OCI-LY1 (cell line): ENCODE results near the gene FOXO3.

Experiments
- H2AFZ ChIP-seq: fragments of 200-600 bp; sonication (generic), shearing (Covaris generic); 2 replicates; pipeline ENCODE4 v1.6.0; 2014; ENCODE audit warnings: antibody characterized with exemption, mild to moderate bottlenecking, low read length
- H3F3A ChIP-seq: fragments of 200-600 bp; sonication (generic), shearing (Covaris generic); 2 replicates; pipeline ENCODE4 v1.6.0; 2014; ENCODE audit warnings: mild to moderate bottlenecking, antibody characterized with exemption, low read length, moderate library complexity; ENCODE audit not compliant: insufficient read depth
- H3K27ac ChIP-seq: fragments of 200-600 bp; sonication (generic); 2 replicates; pipeline ENCODE4 v1.5.1; 2014; ENCODE audit warnings: low read length, mixed run types, mild to moderate bottlenecking, low read depth; ENCODE audit not compliant: poor library complexity, severe bottlenecking
- H3K27me3 ChIP-seq: fragments of 200-600 bp; sonication (generic); 2 replicates; pipeline ENCODE4 v1.6.0; 2014; ENCODE audit warnings: antibody characterized with exemption, mild to moderate bottlenecking, low read length, moderate library complexity; ENCODE audit not compliant: insufficient read depth
- H3K36me3 ChIP-seq: fragments of 200-600 bp; sonication (generic); 2 replicates; pipeline ENCODE4 v1.6.1; 2014; ENCODE audit warnings: mild to moderate bottlenecking, antibody characterized with exemption, low read length, moderate library complexity, mixed read lengths; ENCODE audit not compliant: insufficient read depth
- H3K4me1 ChIP-seq: fragments of 200-600 bp; sonication (generic); 2 replicates; pipeline ENCODE4 v1.5.1; 2014; ENCODE audit warnings: mild to moderate bottlenecking, low read length, moderate library complexity; ENCODE audit not compliant: insufficient read depth, severe bottlenecking
- H3K4me2 ChIP-seq: fragments of 200-600 bp; sonication (generic), shearing (Covaris generic); 2 replicates; pipeline ENCODE4 v1.6.1; 2014; ENCODE audit warnings: low read length
- H3K4me3 ChIP-seq: fragments of 200-600 bp; sonication (generic); 2 replicates; pipeline ENCODE4 v1.5.1; 2014; ENCODE audit warnings: low read length, low read depth, mild to moderate bottlenecking, mixed read lengths; ENCODE audit not compliant: poor library complexity, severe bottlenecking
- H3K79me2 ChIP-seq: fragments of 200-600 bp; shearing (Covaris generic); 2 replicates; pipeline ENCODE4 v1.6.1; 2016; ENCODE audit warnings: mixed run types, low read length, mixed read lengths; ENCODE audit not compliant: insufficient read depth
- H3K9ac ChIP-seq: fragments of 200-600 bp; sonication (generic), shearing (Covaris generic); 2 replicates; pipeline ENCODE4 v1.6.1; 2014; ENCODE audit warnings: mild to moderate bottlenecking, low read length, mixed read lengths
- H3K9me2 ChIP-seq: fragments of 200-600 bp; sonication (generic), shearing (Covaris generic); 2 replicates; pipeline ENCODE4 v1.6.1; 2014; ENCODE audit warnings: low read depth, mild to moderate bottlenecking, low read length, mixed read lengths
- H3K9me3 ChIP-seq: fragments of 200-600 bp; shearing (Covaris generic); 2 replicates; pipeline ENCODE4 v1.6.1; 2014; ENCODE audit warnings: low read length, mixed read lengths
- H4K20me1 ChIP-seq: fragments of 200-600 bp; sonication (generic), shearing (Covaris generic); 2 replicates; pipeline ENCODE4 v1.6.0; 2016; ENCODE audit warnings: mild to moderate bottlenecking, low read length; ENCODE audit not compliant: insufficient read depth
- EZH2 ChIP-seq: fragments of 200-600 bp; sonication (generic), shearing (Covaris generic); IDR thresholded peaks from 2 replicates; pipeline ENCODE4 v1.8.0; 2017; ENCODE audit warnings: borderline replicate concordance, mixed run types, mild to moderate bottlenecking, antibody characterized with exemption, low read length, moderate library complexity, mixed read lengths
- TF ChIP-seq, protein P1 (sequence below): fragments of 200-600 bp; sonication (generic), shearing (Covaris generic); IDR thresholded peaks from 2 replicates; pipeline ENCODE4 v1.5.1; 2017; ENCODE audit warnings: mild to moderate bottlenecking, antibody characterized with exemption, low read length, moderate library complexity, mixed read lengths

FOXO3 gene

GRCh38 chr6:108622641-108623298 is 62.1 kb downstream of the FOXO3 start:
- no peaks in the 10 kb centered on the region for H3K9me3 ChIP-seq
- no peaks in the 10 kb centered on the region for H3F3A ChIP-seq
- H4K20me1 ChIP-seq, result no peaks in the 10 kb centered on the region
- H3K79me2 ChIP-seq, result no peaks in the 10 kb centered on the region
- H3K27ac ChIP-seq, result no peak overlapping the region
- peaks cover 17% of the 10 kb centered on the region for H3K4me1 ChIP-seq
- H3K4me2 ChIP-seq, result no peak overlapping the region
- no peak overlapping the region for H3K4me3 ChIP-seq
- H3K27me3 ChIP-seq, result no peaks in the 10 kb centered on the region
- H2AFZ ChIP-seq, result no peak overlapping the region
- no peak overlapping the region for H3K9ac ChIP-seq
- no peaks in the 10 kb centered on the region for H3K9me2 ChIP-seq
- TF ChIP-seq EZH2, result no peak
- TF ChIP-seq, protein P1, sequence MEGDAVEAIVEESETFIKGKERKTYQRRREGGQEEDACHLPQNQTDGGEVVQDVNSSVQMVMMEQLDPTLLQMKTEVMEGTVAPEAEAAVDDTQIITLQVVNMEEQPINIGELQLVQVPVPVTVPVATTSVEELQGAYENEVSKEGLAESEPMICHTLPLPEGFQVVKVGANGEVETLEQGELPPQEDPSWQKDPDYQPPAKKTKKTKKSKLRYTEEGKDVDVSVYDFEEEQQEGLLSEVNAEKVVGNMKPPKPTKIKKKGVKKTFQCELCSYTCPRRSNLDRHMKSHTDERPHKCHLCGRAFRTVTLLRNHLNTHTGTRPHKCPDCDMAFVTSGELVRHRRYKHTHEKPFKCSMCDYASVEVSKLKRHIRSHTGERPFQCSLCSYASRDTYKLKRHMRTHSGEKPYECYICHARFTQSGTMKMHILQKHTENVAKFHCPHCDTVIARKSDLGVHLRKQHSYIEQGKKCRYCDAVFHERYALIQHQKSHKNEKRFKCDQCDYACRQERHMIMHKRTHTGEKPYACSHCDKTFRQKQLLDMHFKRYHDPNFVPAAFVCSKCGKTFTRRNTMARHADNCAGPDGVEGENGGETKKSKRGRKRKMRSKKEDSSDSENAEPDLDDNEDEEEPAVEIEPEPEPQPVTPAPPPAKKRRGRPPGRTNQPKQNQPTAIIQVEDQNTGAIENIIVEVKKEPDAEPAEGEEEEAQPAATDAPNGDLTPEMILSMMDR, result no peak
- no peaks in the 10 kb centered on the region for H3K36me3 ChIP-seq

DNA sequence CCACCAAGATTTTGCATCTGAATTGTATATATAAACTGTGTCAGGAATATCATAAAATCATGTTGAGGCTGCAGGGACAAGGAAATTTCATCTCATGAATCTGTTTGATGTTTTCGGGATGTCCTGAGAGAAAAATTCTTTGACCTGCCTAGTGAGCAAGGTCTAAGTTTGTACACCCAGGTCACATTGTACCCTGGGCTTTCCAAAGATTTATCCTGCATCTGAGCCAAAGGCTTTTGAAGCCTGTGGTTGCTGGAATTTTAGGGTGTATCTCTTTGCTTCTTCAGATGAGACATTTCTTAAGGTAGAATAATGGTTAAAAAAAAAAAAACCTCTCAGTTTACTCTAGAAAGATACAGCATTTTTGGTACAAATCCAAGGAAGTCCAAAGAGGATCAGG is 63.3 kb downstream of the FOXO3 start:
- Histone ChIP-seq H3K4me2 (no peak overlapping the region), H3K4me1 (peaks cover 7% of the 10 kb centered on the region), H3K27me3 (no peaks in the 10 kb centered on the region), H3F3A (no peaks in the 10 kb centered on the region), H3K9me3 (no peaks in the 10 kb centered on the region), H3K4me3 (no peak overlapping the region), H3K9me2 (no peaks in the 10 kb centered on the region), H3K36me3 (no peaks in the 10 kb centered on the region), H2AFZ (no peak overlapping the region), H4K20me1 (no peaks in the 10 kb centered on the region), H3K9ac (no peak overlapping the region), H3K27ac (no peak overlapping the region), H3K79me2 (no peaks in the 10 kb centered on the region)
- TF ChIP-seq, protein P1, result no peak
- no peak for TF ChIP-seq EZH2

DNA sequence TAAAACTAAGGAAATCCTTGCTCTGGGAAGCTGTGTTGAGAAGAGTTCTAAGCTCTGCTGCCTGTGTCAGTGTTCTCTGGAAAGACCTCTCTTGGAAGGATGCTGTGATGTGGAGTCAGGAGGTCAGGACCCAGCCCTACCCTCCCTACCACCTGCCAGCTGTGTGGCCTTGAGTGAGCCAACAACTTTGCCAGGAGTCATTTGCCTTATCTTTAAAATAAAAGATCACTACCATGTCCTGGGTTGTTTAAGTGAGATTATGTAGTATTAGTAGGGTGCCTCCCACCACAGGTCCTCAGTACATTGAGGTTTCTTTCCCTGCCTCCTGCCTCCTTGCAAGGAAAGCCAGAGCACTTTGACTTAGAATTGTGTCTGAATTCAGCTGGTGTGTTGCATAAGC is 64.9 kb downstream of the FOXO3 start:
- Histone ChIP-seq H3K4me1 (no peaks in the 10 kb centered on the region), H3K27me3 (no peaks in the 10 kb centered on the region), H3K9ac (no peak overlapping the region), H3K9me2 (no peaks in the 10 kb centered on the region), H2AFZ (no peak overlapping the region), H3K4me2 (no peak overlapping the region), H3K27ac (no peak overlapping the region), H3K79me2 (no peaks in the 10 kb centered on the region), H4K20me1 (no peaks in the 10 kb centered on the region), H3K9me3 (no peaks in the 10 kb centered on the region), H3K36me3 (no peaks in the 10 kb centered on the region), H3K4me3 (no peak overlapping the region), H3F3A (no peaks in the 10 kb centered on the region)
- TF ChIP-seq EZH2, result no peak
- TF ChIP-seq, protein P1, result no peak
